ENCODE measurements around the gene CD101. TPM values are rescaled to one million over a fixed set of nuclear protein-coding genes. Genes with fewer than 3 reads are reported as not detected.
"Not testable (repeated sequence)": the region's sequence is repeated elsewhere in the genome, so short reads cannot be mapped to it uniquely, and the experiment has no call there.

The CD101 gene
- total RNA-seq, 6 experiments from 2014 or later, result not detected

GRCh38 chr1:116966791-116967190 lies 34.8 kb upstream of the CD101 start:
- H3K4me1 Mint-ChIP-seq (ENCODE audit: low read depth), result no peaks in the 10 kb centered on the region
- H3K27ac Mint-ChIP-seq, result no peak overlapping the region
- H3K9me3 Mint-ChIP-seq, result no peaks in the 10 kb centered on the region
- DNase-seq, result no peak
- peaks cover 5% of the 10 kb centered on the region; the same call in 1 of the 2 replicates for H3K27me3 Mint-ChIP-seq (ENCODE audit: insufficient read depth)
- H3K36me3 Mint-ChIP-seq (ENCODE audit: low read depth), result no peaks in the 10 kb centered on the region
- H3K4me3 Mint-ChIP-seq, result no peak overlapping the region
- TF ChIP-seq CTCF (IDR thresholded peaks at IDR 0.05), result no peak

GRCh38 chr1:116968724-116969123 lies 32.8 kb upstream of the CD101 start:
- Mint-ChIP-seq H3K4me3 (no peak overlapping the region), H3K27me3 (ENCODE audit: insufficient read depth) (peaks cover 9% of the 10 kb centered on the region), H3K27ac (no peak overlapping the region), H3K36me3 (ENCODE audit: low read depth) (no peaks in the 10 kb centered on the region), H3K9me3 (no peaks in the 10 kb centered on the region), H3K4me1 (ENCODE audit: low read depth) (no peaks in the 10 kb centered on the region)
- no peak for DNase-seq
- no peak for TF ChIP-seq CTCF (IDR thresholded peaks at IDR 0.05)

- Mint-ChIP-seq H3K27ac (no peak overlapping the region), H3K36me3 (ENCODE audit: low read depth) (no peaks in the 10 kb centered on the region), H3K4me1 (ENCODE audit: low read depth) (no peaks in the 10 kb centered on the region)
Measured at GRCh38 chr1:116971258-116971860, 30.2 kb upstream of the CD101 start.

GRCh38 chr1:116971965-116972673 lies 29.4 kb upstream of the CD101 start:
- no peaks in the 10 kb centered on the region; the same call in 1 of the 2 replicates for H3K9me3 Mint-ChIP-seq
- H3K27me3 Mint-ChIP-seq (ENCODE audit: insufficient read depth), result peaks cover 6% of the 10 kb centered on the region
- no peak overlapping the region for H3K4me3 Mint-ChIP-seq
- no peak for DNase-seq
- no peaks in the 10 kb centered on the region for H3K36me3 Mint-ChIP-seq (ENCODE audit: low read depth)
- no peak for TF ChIP-seq CTCF (IDR thresholded peaks at IDR 0.05)
- H3K4me1 Mint-ChIP-seq (ENCODE audit: low read depth), result no peaks in the 10 kb centered on the region
- H3K27ac Mint-ChIP-seq, result no peak overlapping the region

More at GRCh38 chr1:116971258-116971860, 30.2 kb upstream of the CD101 start:
- Mint-ChIP-seq H3K27me3 (ENCODE audit: insufficient read depth) (peaks cover 6% of the 10 kb centered on the region), H3K4me3 (no peak overlapping the region), H3K9me3 (no peaks in the 10 kb centered on the region; the same call in 1 of the 2 replicates)
- no peak for TF ChIP-seq CTCF (IDR thresholded peaks at IDR 0.05)
- no peak for DNase-seq

- Mint-ChIP-seq H3K4me3 (no peak overlapping the region), H3K27me3 (ENCODE audit: insufficient read depth) (peaks cover 6% of the 10 kb centered on the region), H3K4me1 (ENCODE audit: low read depth) (no peaks in the 10 kb centered on the region), H3K27ac (no peak overlapping the region), H3K36me3 (ENCODE audit: low read depth) (no peaks in the 10 kb centered on the region), H3K9me3 (no peaks in the 10 kb centered on the region; the same call in 1 of the 2 replicates)
- no peak for TF ChIP-seq CTCF (IDR thresholded peaks at IDR 0.05)
- no peak for DNase-seq
Measured at GRCh38 chr1:116972674-116973030, 28.9 kb upstream of the CD101 start.

GRCh38 chr1:116980309-116980708 lies 21.3 kb upstream of the CD101 start:
- H3K27me3 Mint-ChIP-seq (ENCODE audit: insufficient read depth), result peaks cover 23% of the 10 kb centered on the region
- H3K4me3 Mint-ChIP-seq; H3K4me1 Mint-ChIP-seq (ENCODE audit: low read depth); DNase-seq; H3K36me3 Mint-ChIP-seq (ENCODE audit: low read depth); H3K9me3 Mint-ChIP-seq; H3K27ac Mint-ChIP-seq: not testable (repeated sequence)

All from HFFc6 (cell line).